Stimulated activated CD4-positive, alpha-beta T cell treated with anti-CD3 and anti-CD28 coated beads, Interleukin-4, amount 100 ng/mL, for 48 hours (primary cell): ENCODE results near the gene LUC7L2.
"Not testable (repeated sequence)": the region's sequence is repeated elsewhere in the genome, so short reads cannot be mapped to it uniquely, and the experiment has no call there.

Experiments used
- DNase-seq, 2 donors: peaks; one replicate each; pipeline ENCODE4 v3.0.0-alpha.2; 2020; ENCODE audit warnings: low read depth in 2 of 2

The LUC7L2 gene

GRCh38 chr7:139396323-139396951 lies 36.7 kb downstream of the LUC7L2 start:
- DNase-seq, result no peak

GRCh38 chr7:139397192-139397591 lies 37.5 kb downstream of the LUC7L2 start:
- no peak for DNase-seq

GRCh38 chr7:139403601-139404000 lies 43.9 kb downstream of the LUC7L2 start:
- no peak for DNase-seq

GRCh38 chr7:139407555-139407954 lies 47.9 kb downstream of the LUC7L2 start:
- no peak for DNase-seq

GRCh38 chr7:139414743-139415402 lies 55.2 kb downstream of the LUC7L2 start:
- DNase-seq, result not testable (repeated sequence)

- no peak for DNase-seq
These were observed 56.7 kb downstream of the LUC7L2 start for GRCh38 chr7:139416405-139416804.

- no peak for DNase-seq
These were observed 57.8 kb downstream of the LUC7L2 start for GRCh38 chr7:139417478-139417877.

GRCh38 chr7:139421123-139421522 lies 61.4 kb downstream of the LUC7L2 start:
- DNase-seq, result no peak

GRCh38 chr7:139422126-139422525 lies 62.4 kb downstream of the LUC7L2 start:
- DNase-seq, result no peak

GRCh38 chr7:139423091-139423490 lies 63.4 kb downstream of the LUC7L2 start:
- DNase-seq, result no peak

GRCh38 chr7:139424004-139424403 lies 64.3 kb downstream of the LUC7L2 start:
- DNase-seq, result no peak

GRCh38 chr7:139425701-139426100 lies 66.0 kb downstream of the LUC7L2 start:
- DNase-seq, result not testable (repeated sequence)

- DNase-seq, result no peak
These were observed 66.7 kb downstream of the LUC7L2 start for GRCh38 chr7:139426258-139427028.

- DNase-seq, result no peak
These were observed 67.3 kb downstream of the LUC7L2 start for GRCh38 chr7:139427029-139427420.

GRCh38 chr7:139427788-139428187 lies 68.1 kb downstream of the LUC7L2 start:
- DNase-seq, result no peak

GRCh38 chr7:139429735-139430134 lies 70.0 kb downstream of the LUC7L2 start:
- not testable (repeated sequence) for DNase-seq

GRCh38 chr7:139430443-139430842 lies 70.7 kb downstream of the LUC7L2 start:
- DNase-seq, result no peak

GRCh38 chr7:139431010-139431409 lies 71.3 kb downstream of the LUC7L2 start:
- no peak for DNase-seq

- DNase-seq, result no peak
These were observed 71.8 kb downstream of the LUC7L2 start for GRCh38 chr7:139431459-139431858.

GRCh38 chr7:139436806-139437205 lies 77.1 kb downstream of the LUC7L2 start:
- DNase-seq, result no peak

- DNase-seq, result no peak
These were observed 79.7 kb downstream of the LUC7L2 start for GRCh38 chr7:139439375-139439774.

GRCh38 chr7:139441961-139442360 lies 82.3 kb downstream of the LUC7L2 start:
- DNase-seq, result no peak
